H9 (cell line): ENCODE data around the gene KRTAP10-4. TPM values are rescaled to one million over a fixed set of nuclear protein-coding genes. Genes with fewer than 3 reads are reported as not detected.

Source experiments
- DNase-seq: peaks from one replicate; pipeline ENCODE4 v3.0.0-alpha.2; 2017
- H2AFZ ChIP-seq: one replicate; pipeline ENCODE4 v1.6.1; 2013; ENCODE audit warnings: mild to moderate bottlenecking, low read length, control low read depth, moderate library complexity
- H2AK5ac ChIP-seq: 2 replicates; pipeline ENCODE4 v1.6.1; 2013; ENCODE audit warnings: low read length, control low read depth, mixed read lengths; ENCODE audit not compliant: insufficient read length
- H2BK120ac ChIP-seq: one replicate; pipeline ENCODE4 v1.6.1; 2013; ENCODE audit warnings: low read depth, mild to moderate bottlenecking, low read length, control low read depth, inconsistent platforms; ENCODE audit not compliant: poor library complexity, severe bottlenecking
- H2BK12ac ChIP-seq: 2 replicates; pipeline ENCODE4 v1.6.1; 2013; ENCODE audit warnings: low read length, control low read depth, mixed read lengths, low read depth; ENCODE audit not compliant: insufficient read length
- H2BK15ac ChIP-seq: 2 replicates; pipeline ENCODE4 v1.6.1; 2013; ENCODE audit warnings: low read depth, low read length, control low read depth
- H2BK20ac ChIP-seq: one replicate; pipeline ENCODE4 v1.6.1; 2013; ENCODE audit warnings: low read depth, mild to moderate bottlenecking, low read length, control low read depth, inconsistent platforms; ENCODE audit not compliant: poor library complexity, severe bottlenecking
- H2BK5ac ChIP-seq: 2 replicates; pipeline ENCODE4 v1.6.1; 2013; ENCODE audit warnings: low read length, control low read depth, mixed read lengths; ENCODE audit not compliant: insufficient read length
- H3K14ac ChIP-seq: 2 replicates; pipeline ENCODE4 v1.6.1; 2013; ENCODE audit warnings: low read length, control low read depth; ENCODE audit not compliant: insufficient read depth
- H3K18ac ChIP-seq: 2 replicates; pipeline ENCODE4 v1.6.1; 2013; ENCODE audit warnings: low read depth, mild to moderate bottlenecking, mixed read lengths, low read length, control low read depth; ENCODE audit not compliant: insufficient read length
- H3K23ac ChIP-seq: 2 replicates; pipeline ENCODE4 v1.6.1; 2013; ENCODE audit warnings: low read length, control low read depth, mixed read lengths, low read depth; ENCODE audit not compliant: insufficient read length
- H3K23me2 ChIP-seq: 2 replicates; pipeline ENCODE4 v1.6.1; 2013; ENCODE audit warnings: low read depth, mild to moderate bottlenecking, mixed read lengths, low read length, control low read depth; ENCODE audit not compliant: insufficient read length, poor library complexity, severe bottlenecking
- H3K27ac ChIP-seq: 2 replicates; pipeline ENCODE4 v1.5.1; 2013; ENCODE audit warnings: low read length, control low read depth, mixed read lengths, low read depth; ENCODE audit not compliant: insufficient read length
- H3K27me3 ChIP-seq: 2 replicates; pipeline ENCODE4 v1.6.1; 2013; ENCODE audit warnings: low read length, control low read depth, inconsistent platforms; ENCODE audit not compliant: insufficient read depth
- H3K4ac ChIP-seq: 2 replicates; pipeline ENCODE4 v1.6.1; 2013; ENCODE audit warnings: low read depth, mild to moderate bottlenecking, control low read depth, inconsistent platforms, low read length, moderate library complexity
- H3K4me1 ChIP-seq: 2 replicates; pipeline ENCODE4 v1.6.1; 2013; ENCODE audit warnings: low read length, control low read depth, inconsistent platforms; ENCODE audit not compliant: insufficient read depth
- H3K4me2 ChIP-seq: 2 replicates; pipeline ENCODE4 v1.6.1; 2013; ENCODE audit warnings: low read length, control low read depth, mixed read lengths; ENCODE audit not compliant: insufficient read length, insufficient read depth
- H3K56ac ChIP-seq: 2 replicates; pipeline ENCODE4 v1.6.1; 2013; ENCODE audit warnings: low read depth, mild to moderate bottlenecking, mixed read lengths, low read length, control low read depth; ENCODE audit not compliant: insufficient read length
- H3K79me1 ChIP-seq: 2 replicates; pipeline ENCODE4 v1.6.1; 2013; ENCODE audit warnings: low read depth, mild to moderate bottlenecking, moderate library complexity, low read length, control low read depth, inconsistent platforms; ENCODE audit not compliant: insufficient read depth, poor library complexity, severe bottlenecking
- H3K79me2 ChIP-seq: 2 replicates; pipeline ENCODE4 v1.6.1; 2013; ENCODE audit warnings: low read length, control low read depth, inconsistent platforms; ENCODE audit not compliant: insufficient read depth
- H3K9ac ChIP-seq: 2 replicates; pipeline ENCODE4 v1.6.1; 2013; ENCODE audit warnings: low read length, control low read depth, mixed read lengths; ENCODE audit not compliant: insufficient read length; ENCODE audit errors: extremely low read depth
- H3K9me3 ChIP-seq: one replicate; pipeline ENCODE4 v1.6.1; 2013; ENCODE audit warnings: low read depth, low read length, inconsistent platforms; ENCODE audit not compliant: control insufficient read depth
- H3T11ph ChIP-seq: one replicate; pipeline ENCODE4 v1.6.1; 2013; ENCODE audit warnings: mild to moderate bottlenecking, low read length, control low read depth, inconsistent platforms
- H4K20me1 ChIP-seq: one replicate; pipeline ENCODE4 v1.6.1; 2013; ENCODE audit not compliant: control insufficient read depth, insufficient read length, insufficient read depth
- H4K5ac ChIP-seq: 2 replicates; pipeline ENCODE4 v1.6.1; 2013; ENCODE audit warnings: low read depth, mild to moderate bottlenecking, mixed read lengths, low read length, control low read depth; ENCODE audit not compliant: insufficient read length
- H4K8ac ChIP-seq: replicated peaks from 2 replicates; pipeline ENCODE4 v1.6.1; 2013; ENCODE audit warnings: low read length, control low read depth, mixed read lengths, low read depth; ENCODE audit not compliant: insufficient read length
- H4K91ac ChIP-seq: 2 replicates; pipeline ENCODE4 v1.6.1; 2013; ENCODE audit warnings: low read depth, mild to moderate bottlenecking, moderate library complexity, mixed read lengths, low read length, control low read depth; ENCODE audit not compliant: insufficient read length
- H3K27ac Mint-ChIP-seq, 3 experiments: 2 replicates in 2 of 3; 3 replicates in 1 of 3; pipeline ENCODE4 v1.8.0; 2020 to 2021; ENCODE audit warnings: mixed read lengths in 3 of 3, mild to moderate bottlenecking in 1 of 3, moderate library complexity in 1 of 3
- H3K27me3 Mint-ChIP-seq: 2 replicates; pipeline ENCODE4 v1.8.0; 2021; ENCODE audit warnings: low read depth, mild to moderate bottlenecking, moderate library complexity, mixed read lengths
- H3K36me3 Mint-ChIP-seq, 3 experiments: 2 replicates in 2 of 3; 3 replicates in 1 of 3; pipeline ENCODE4 v1.8.0; 2020 to 2021; ENCODE audit warnings: low read depth in 3 of 3, mixed read lengths in 3 of 3; ENCODE audit not compliant: insufficient read depth in 1 of 3
- H3K4me1 Mint-ChIP-seq, 2 experiments: 2 replicates each; pipeline ENCODE4 v1.8.0; 2020; ENCODE audit warnings: mixed read lengths in 2 of 2
- H3K4me3 Mint-ChIP-seq, 2 experiments: 2 replicates in 1 of 2; 3 replicates in 1 of 2; pipeline ENCODE4 v1.8.0; 2020 to 2021; ENCODE audit warnings: mild to moderate bottlenecking in 2 of 2, mixed read lengths in 2 of 2, moderate library complexity in 1 of 2
- H3K9me3 Mint-ChIP-seq, 2 experiments: 2 replicates in 1 of 2; 3 replicates in 1 of 2; pipeline ENCODE4 v1.8.0; 2020; ENCODE audit warnings: mild to moderate bottlenecking in 2 of 2, mixed read lengths in 2 of 2, moderate library complexity in 1 of 2
- CTCF ChIP-seq: fragments of 200-600 bp; sonication (generic); conservative IDR thresholded peaks from 3 replicates; pipeline ENCODE4 v1.8.0; 2021; ENCODE audit warnings: antibody characterized with exemption, mild to moderate bottlenecking
- WGBS: extraction: QIAGEN DNeasy Blood & Tissue Kit; methylation state at CpG from one replicate; pipeline ENCODE4 v1.1.7; 2013; ENCODE audit warnings: missing lambda C conversion rate, low lambda C conversion rate, mixed read lengths; ENCODE audit not compliant: insufficient read length; ENCODE audit errors: extremely low coverage; 5-methylcytosine and 5-hydroxymethylcytosine counted together
- total RNA-seq: library from RNA; stranded (reverse); gene quantifications from 2 replicates; pipeline ENCODE4 v1.2.1, GENCODE V29; 2021

Gene KRTAP10-4
- total RNA-seq, 1 experiment from 2014 or later = not detected

- peaks cover 0 to 5% of the 10 kb centered on the region in 2 experiments; a peak in 2 of 5 replicates for H3K9me3 Mint-ChIP-seq
- Histone ChIP-seq H4K5ac (no peak overlapping the region), H2AFZ (no peak overlapping the region), H3K14ac (no peak overlapping the region), H3K27me3 (no peaks in the 10 kb centered on the region), H4K8ac (no peak overlapping the region), H3T11ph (no peak overlapping the region), H3K27ac (no peak overlapping the region), H3K79me2 (no peaks in the 10 kb centered on the region), H4K20me1 (no peaks in the 10 kb centered on the region), H3K4me2 (no peak overlapping the region), H3K9me3 (no peaks in the 10 kb centered on the region), H2BK120ac (no peak overlapping the region), H2AK5ac (no peak overlapping the region), H2BK12ac (no peak overlapping the region), H3K23me2 (no peaks in the 10 kb centered on the region), H3K4ac (no peak overlapping the region), H3K23ac (no peak overlapping the region), H3K18ac (no peak overlapping the region), H2BK20ac (no peak overlapping the region), H2BK15ac (no peak overlapping the region), H3K4me1 (no peaks in the 10 kb centered on the region; the same call in 1 of the 2 replicates), H3K79me1 (no peaks in the 10 kb centered on the region), H2BK5ac (no peak overlapping the region), H3K56ac (no peak overlapping the region), H4K91ac (no peak overlapping the region), H3K9ac (no peak overlapping the region)
- H3K27ac Mint-ChIP-seq = no peak overlapping the region
- 0 out of 4 replicates have a peak, but pooled peaks cover 0 to 2% of the 10 kb centered on the region in 2 experiments for H3K4me1 Mint-ChIP-seq
- WGBS = no CpG with 5 or more reads among the region's 33 CpGs
- peak; percentile 24 for DNase-seq
- TF ChIP-seq CTCF = no peak
- 0 out of 7 replicates have a peak, but pooled peaks cover 0 to 5% (median 0%) of the 10 kb centered on the region in 3 experiments for H3K36me3 Mint-ChIP-seq
- no peak overlapping the region; a peak in 1 of 5 replicates for H3K4me3 Mint-ChIP-seq
- no peaks in the 10 kb centered on the region; the same call in 1 of the 2 replicates for H3K27me3 Mint-ChIP-seq
These were observed 35.3 kb upstream of the KRTAP10-4 start for GRCh38 chr21:44537930-44538911.
